HG03571 (cell line): ENCODE data around the gene CHST2.
"Not testable (repeated sequence)": the region's sequence is repeated elsewhere in the genome, so short reads cannot be mapped to it uniquely, and the experiment has no call there.

ENCODE experiments used
- ATAC-seq: cut with Tn5 transposase; IDR thresholded peaks from one replicate; pipeline ENCODE4 v1.9.1; 2021; ENCODE audit not compliant: unreplicated experiment

The CHST2 gene

GRCh38 chr3:143165211-143165610 lies 45.6 kb downstream of the CHST2 start:
- no peak for ATAC-seq

GRCh38 chr3:143165612-143166285 lies 46.2 kb downstream of the CHST2 start:
- not testable (repeated sequence) for ATAC-seq

GRCh38 chr3:143166376-143166775 lies 46.8 kb downstream of the CHST2 start:
- no peak for ATAC-seq

- ATAC-seq: no peak
Measured at GRCh38 chr3:143167969-143168854, 48.6 kb downstream of the CHST2 start.

GRCh38 chr3:143168855-143169192 lies 49.3 kb downstream of the CHST2 start:
- ATAC-seq: no peak

GRCh38 chr3:143170074-143170473 lies 50.5 kb downstream of the CHST2 start:
- no peak for ATAC-seq

- ATAC-seq: peak; percentile 6
Measured at GRCh38 chr3:143170676-143171075, 51.1 kb downstream of the CHST2 start.

GRCh38 chr3:143171141-143171980 lies 51.8 kb downstream of the CHST2 start:
- ATAC-seq: peak; percentile 90

- ATAC-seq: no peak
Measured at GRCh38 chr3:143172062-143172794, 52.7 kb downstream of the CHST2 start.

GRCh38 chr3:143172795-143173145 lies 53.2 kb downstream of the CHST2 start:
- ATAC-seq: no peak

- ATAC-seq: no peak
Measured at GRCh38 chr3:143173242-143173641, 53.7 kb downstream of the CHST2 start.
